GM23338 (cell line): ENCODE data around the gene DLK1. TPM values are rescaled to one million over a fixed set of nuclear protein-coding genes. Genes with fewer than 3 reads are reported as not detected.

ENCODE experiments used
- ATAC-seq: fragments of 200-7000 bp; cut with Tn5 transposase; 3 replicates; pipeline ENCODE4 v1.9.1; 2020
- DNase-seq: peaks from one replicate; pipeline ENCODE4 v3.0.0-alpha.2; 2015; ENCODE audit warnings: low spot score
- H2AFZ ChIP-seq: fragments of 200-600 bp; sonication (generic); 2 replicates; pipeline ENCODE4 v1.8.0; 2016; ENCODE audit warnings: antibody characterized with exemption, mild to moderate bottlenecking, moderate library complexity
- H3F3A ChIP-seq: fragments of 200-600 bp; sonication (generic); replicated peaks from 2 replicates; pipeline ENCODE4 v1.8.0; 2017; ENCODE audit warnings: antibody characterized with exemption, mixed run types, low read depth
- H3K27ac ChIP-seq: fragments of 200-600 bp; sonication (generic); 2 replicates; pipeline ENCODE4 v1.6.1; 2016; ENCODE audit warnings: low read depth
- H3K27me3 ChIP-seq: fragments of 200-600 bp; sonication (generic); 2 replicates; pipeline ENCODE4 v1.8.0; 2016; ENCODE audit warnings: mild to moderate bottlenecking, mixed run types, moderate library complexity; ENCODE audit not compliant: insufficient read depth
- H3K36me3 ChIP-seq: fragments of 200-600 bp; sonication (generic); 2 replicates; pipeline ENCODE4 v1.8.0; 2016; ENCODE audit warnings: mild to moderate bottlenecking; ENCODE audit not compliant: insufficient read depth
- H3K4me1 ChIP-seq: fragments of 200-600 bp; sonication (generic); 2 replicates; pipeline ENCODE4 v1.8.0; 2016; ENCODE audit warnings: mild to moderate bottlenecking, moderate library complexity; ENCODE audit not compliant: insufficient read depth
- H3K4me2 ChIP-seq: fragments of 200-600 bp; sonication (generic); 2 replicates; pipeline ENCODE4 v1.7.1; 2017; ENCODE audit warnings: mixed run types
- H3K4me3 ChIP-seq: fragments of 200-600 bp; sonication (generic); 2 replicates; pipeline ENCODE4 v1.6.1; 2016; ENCODE audit warnings: mixed run types
- H3K79me2 ChIP-seq: fragments of 200-600 bp; sonication (generic); replicated peaks from 2 replicates; pipeline ENCODE4 v1.8.0; 2017; ENCODE audit warnings: mild to moderate bottlenecking; ENCODE audit not compliant: insufficient read depth
- H3K9me2 ChIP-seq: fragments of 200-600 bp; sonication (generic); 2 replicates; pipeline ENCODE4 v1.8.0; 2017; ENCODE audit not compliant: insufficient read depth
- H4K20me1 ChIP-seq: fragments of 200-600 bp; sonication (generic); replicated peaks from 2 replicates; pipeline ENCODE4 v1.8.0; 2017; ENCODE audit warnings: mild to moderate bottlenecking; ENCODE audit not compliant: insufficient read depth
- H3K27ac Mint-ChIP-seq: 2 replicates; pipeline ENCODE4 v1.8.0; 2020; ENCODE audit warnings: inconsistent platforms, mild to moderate bottlenecking, moderate library complexity, mixed read lengths
- H3K27me3 Mint-ChIP-seq: 3 replicates; pipeline ENCODE4 v1.8.0; 2022; ENCODE audit warnings: low read depth, mild to moderate bottlenecking, moderate library complexity, mixed read lengths, inconsistent platforms; ENCODE audit not compliant: insufficient read depth, poor library complexity
- H3K36me3 Mint-ChIP-seq: 3 replicates; pipeline ENCODE4 v1.8.0; 2021; ENCODE audit warnings: low read depth, mild to moderate bottlenecking, inconsistent platforms, moderate library complexity, mixed read lengths
- H3K4me1 Mint-ChIP-seq: 3 replicates; pipeline ENCODE4 v1.8.0; 2020; ENCODE audit warnings: mild to moderate bottlenecking, inconsistent platforms, mixed read lengths
- H3K4me3 Mint-ChIP-seq: 3 replicates; pipeline ENCODE4 v1.8.0; 2021; ENCODE audit warnings: moderate library complexity, mild to moderate bottlenecking, inconsistent platforms, mixed read lengths
- H3K9me3 Mint-ChIP-seq: 3 replicates; pipeline ENCODE4 v1.8.0; 2020; ENCODE audit warnings: moderate library complexity, mild to moderate bottlenecking, inconsistent platforms, mixed read lengths
- CREB1 ChIP-seq: fragments of 250-450 bp; sonication (Bioruptor Pico); IDR thresholded peaks from 2 replicates; pipeline ENCODE4 v1.5.0; 2020; ENCODE audit warnings: low read depth, mild to moderate bottlenecking, moderate library complexity
- EZH2 ChIP-seq: fragments of 200-600 bp; sonication (generic); IDR thresholded peaks from one replicate; pipeline ENCODE4 v1.8.0; 2017; ENCODE audit warnings: antibody characterized with exemption, mild to moderate bottlenecking, low read depth; ENCODE audit not compliant: unreplicated experiment
- EZH2phosphoT487 ChIP-seq: fragments of 200-600 bp; sonication (generic); IDR thresholded peaks from one replicate; pipeline ENCODE4 v1.8.1; 2018; ENCODE audit warnings: antibody characterized with exemption; ENCODE audit not compliant: unreplicated experiment
- JUNB ChIP-seq: IDR thresholded peaks from one replicate; pipeline ENCODE4 v1.6.1; 2016; ENCODE audit warnings: antibody characterized with exemption; ENCODE audit not compliant: unreplicated experiment
- NANOG ChIP-seq: IDR thresholded peaks from 2 replicates; pipeline ENCODE4 v1.6.1; 2016; ENCODE audit warnings: antibody characterized with exemption, borderline replicate concordance
- POLR2AphosphoS5 ChIP-seq: IDR thresholded peaks from 2 replicates; pipeline ENCODE4 v1.6.1; 2016; ENCODE audit warnings: antibody characterized with exemption, low read depth
- STAT1 ChIP-seq: IDR thresholded peaks from one replicate; pipeline ENCODE4 v1.6.1; 2016; ENCODE audit warnings: antibody characterized with exemption; ENCODE audit not compliant: unreplicated experiment
- ZNF114 ChIP-seq: fragments of 250-450 bp; sonication (Bioruptor Pico); IDR thresholded peaks from 2 replicates; pipeline ENCODE4 v1.5.0; 2020; ENCODE audit warnings: mild to moderate bottlenecking, moderate library complexity
- ZNF331 ChIP-seq: fragments of 250-450 bp; sonication (Bioruptor Pico); IDR thresholded peaks from 2 replicates; pipeline ENCODE4 v1.5.0; 2020; ENCODE audit warnings: low read depth, mild to moderate bottlenecking, moderate library complexity
- polyA plus RNA-seq: library from polyadenylated mRNA; unstranded; fragments of >200 nt; fragmentation: Nextera tagmentation; extraction: Ambion mirVana; gene quantifications from 2 replicates; pipeline ENCODE4 v1.2.1, GENCODE V29; 2016
- total RNA-seq: library from RNA; depleted of rRNA; stranded (reverse); fragments of >200 nt; shearing (Covaris generic); gene quantifications from 2 replicates; pipeline ENCODE4 v1.2.3, GENCODE V29; 2014
- TF ChIP-seq, protein P1 (sequence below): IDR thresholded peaks from 2 replicates; pipeline ENCODE4 v1.6.1; 2016; ENCODE audit warnings: antibody characterized with exemption
- TF ChIP-seq, protein P2 (sequence below): IDR thresholded peaks from one replicate; pipeline ENCODE4 v1.6.1; 2018; ENCODE audit warnings: antibody characterized with exemption; ENCODE audit not compliant: unreplicated experiment
- TF ChIP-seq, protein P3 (sequence below): fragments of 250-450 bp; sonication (Bioruptor Pico); IDR thresholded peaks from 2 replicates; pipeline ENCODE4 v1.5.0; 2020; ENCODE audit warnings: mild to moderate bottlenecking, moderate library complexity
- TF ChIP-seq, protein P4 (sequence below), 2 experiments: fragments of 200-600 bp in 1 of 2; sonication (generic) in 1 of 2; conservative IDR thresholded peaks; 2 replicates each; pipeline versions ENCODE4 v1.5.1 to v1.6.1; 2016 to 2017; ENCODE audit warnings: antibody characterized with exemption in 2 of 2, low read depth in 2 of 2, mild to moderate bottlenecking in 2 of 2, moderate library complexity in 1 of 2

The DLK1 gene
- total and polyA plus RNA-seq, 2 experiments from 2014 or later, result 1.1 to 1.2 TPM

DNA sequence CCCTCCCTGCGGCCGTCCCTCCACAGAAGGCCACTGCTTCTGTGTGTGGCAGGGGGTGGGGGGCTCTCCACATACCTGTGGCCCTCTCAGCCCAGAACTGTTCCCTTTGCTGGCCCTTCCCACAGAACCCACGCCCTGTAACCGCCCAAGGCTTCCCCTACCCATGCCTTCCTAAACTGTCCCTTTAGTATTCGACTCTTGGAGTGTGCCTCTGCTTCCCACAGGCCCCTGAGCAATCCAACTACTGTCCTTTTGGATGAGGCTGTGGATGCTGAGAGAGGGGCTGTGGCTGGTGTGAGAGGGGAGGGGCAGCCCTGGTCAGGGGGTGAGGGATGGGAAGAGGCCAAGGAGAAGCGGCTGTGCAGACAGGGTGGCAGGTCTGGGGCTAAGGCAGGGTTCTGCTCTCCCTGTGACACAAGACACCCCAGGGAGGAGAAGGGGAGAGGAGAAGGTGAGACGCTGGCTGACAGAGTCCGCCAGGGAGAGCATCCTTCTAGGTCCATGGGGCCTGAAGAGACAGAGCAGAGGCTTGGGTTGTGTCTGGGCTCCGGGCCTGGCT lies 46.0 kb downstream of the DLK1 start:
- Histone ChIP-seq H3K27ac (no peak overlapping the region), H3K27me3 (no peaks in the 10 kb centered on the region), H3K79me2 (no peaks in the 10 kb centered on the region), H4K20me1 (no peaks in the 10 kb centered on the region), H2AFZ (no peak overlapping the region), H3K4me2 (no peak overlapping the region), H3K4me1 (no peaks in the 10 kb centered on the region), H3F3A (no peaks in the 10 kb centered on the region), H3K36me3 (no peaks in the 10 kb centered on the region), H3K9me2 (no peaks in the 10 kb centered on the region), H3K4me3 (no peak overlapping the region)
- H3K36me3 Mint-ChIP-seq, result peaks cover 17% of the 10 kb centered on the region
- DNase-seq (no peak), ATAC-seq (no peak)
- TF ChIP-seq CREB1 (CRISPR knock-in tag), result no peak
- no peak for TF ChIP-seq NANOG
- TF ChIP-seq ZNF331 (CRISPR knock-in tag), result no peak
- TF ChIP-seq JUNB, result no peak
- TF ChIP-seq STAT1, result no peak
- TF ChIP-seq, protein P1, sequence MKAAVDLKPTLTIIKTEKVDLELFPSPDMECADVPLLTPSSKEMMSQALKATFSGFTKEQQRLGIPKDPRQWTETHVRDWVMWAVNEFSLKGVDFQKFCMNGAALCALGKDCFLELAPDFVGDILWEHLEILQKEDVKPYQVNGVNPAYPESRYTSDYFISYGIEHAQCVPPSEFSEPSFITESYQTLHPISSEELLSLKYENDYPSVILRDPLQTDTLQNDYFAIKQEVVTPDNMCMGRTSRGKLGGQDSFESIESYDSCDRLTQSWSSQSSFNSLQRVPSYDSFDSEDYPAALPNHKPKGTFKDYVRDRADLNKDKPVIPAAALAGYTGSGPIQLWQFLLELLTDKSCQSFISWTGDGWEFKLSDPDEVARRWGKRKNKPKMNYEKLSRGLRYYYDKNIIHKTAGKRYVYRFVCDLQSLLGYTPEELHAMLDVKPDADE, result no peak
- TF ChIP-seq, protein P2, sequence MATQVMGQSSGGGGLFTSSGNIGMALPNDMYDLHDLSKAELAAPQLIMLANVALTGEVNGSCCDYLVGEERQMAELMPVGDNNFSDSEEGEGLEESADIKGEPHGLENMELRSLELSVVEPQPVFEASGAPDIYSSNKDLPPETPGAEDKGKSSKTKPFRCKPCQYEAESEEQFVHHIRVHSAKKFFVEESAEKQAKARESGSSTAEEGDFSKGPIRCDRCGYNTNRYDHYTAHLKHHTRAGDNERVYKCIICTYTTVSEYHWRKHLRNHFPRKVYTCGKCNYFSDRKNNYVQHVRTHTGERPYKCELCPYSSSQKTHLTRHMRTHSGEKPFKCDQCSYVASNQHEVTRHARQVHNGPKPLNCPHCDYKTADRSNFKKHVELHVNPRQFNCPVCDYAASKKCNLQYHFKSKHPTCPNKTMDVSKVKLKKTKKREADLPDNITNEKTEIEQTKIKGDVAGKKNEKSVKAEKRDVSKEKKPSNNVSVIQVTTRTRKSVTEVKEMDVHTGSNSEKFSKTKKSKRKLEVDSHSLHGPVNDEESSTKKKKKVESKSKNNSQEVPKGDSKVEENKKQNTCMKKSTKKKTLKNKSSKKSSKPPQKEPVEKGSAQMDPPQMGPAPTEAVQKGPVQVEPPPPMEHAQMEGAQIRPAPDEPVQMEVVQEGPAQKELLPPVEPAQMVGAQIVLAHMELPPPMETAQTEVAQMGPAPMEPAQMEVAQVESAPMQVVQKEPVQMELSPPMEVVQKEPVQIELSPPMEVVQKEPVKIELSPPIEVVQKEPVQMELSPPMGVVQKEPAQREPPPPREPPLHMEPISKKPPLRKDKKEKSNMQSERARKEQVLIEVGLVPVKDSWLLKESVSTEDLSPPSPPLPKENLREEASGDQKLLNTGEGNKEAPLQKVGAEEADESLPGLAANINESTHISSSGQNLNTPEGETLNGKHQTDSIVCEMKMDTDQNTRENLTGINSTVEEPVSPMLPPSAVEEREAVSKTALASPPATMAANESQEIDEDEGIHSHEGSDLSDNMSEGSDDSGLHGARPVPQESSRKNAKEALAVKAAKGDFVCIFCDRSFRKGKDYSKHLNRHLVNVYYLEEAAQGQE, result no peak
- TF ChIP-seq, protein P3, sequence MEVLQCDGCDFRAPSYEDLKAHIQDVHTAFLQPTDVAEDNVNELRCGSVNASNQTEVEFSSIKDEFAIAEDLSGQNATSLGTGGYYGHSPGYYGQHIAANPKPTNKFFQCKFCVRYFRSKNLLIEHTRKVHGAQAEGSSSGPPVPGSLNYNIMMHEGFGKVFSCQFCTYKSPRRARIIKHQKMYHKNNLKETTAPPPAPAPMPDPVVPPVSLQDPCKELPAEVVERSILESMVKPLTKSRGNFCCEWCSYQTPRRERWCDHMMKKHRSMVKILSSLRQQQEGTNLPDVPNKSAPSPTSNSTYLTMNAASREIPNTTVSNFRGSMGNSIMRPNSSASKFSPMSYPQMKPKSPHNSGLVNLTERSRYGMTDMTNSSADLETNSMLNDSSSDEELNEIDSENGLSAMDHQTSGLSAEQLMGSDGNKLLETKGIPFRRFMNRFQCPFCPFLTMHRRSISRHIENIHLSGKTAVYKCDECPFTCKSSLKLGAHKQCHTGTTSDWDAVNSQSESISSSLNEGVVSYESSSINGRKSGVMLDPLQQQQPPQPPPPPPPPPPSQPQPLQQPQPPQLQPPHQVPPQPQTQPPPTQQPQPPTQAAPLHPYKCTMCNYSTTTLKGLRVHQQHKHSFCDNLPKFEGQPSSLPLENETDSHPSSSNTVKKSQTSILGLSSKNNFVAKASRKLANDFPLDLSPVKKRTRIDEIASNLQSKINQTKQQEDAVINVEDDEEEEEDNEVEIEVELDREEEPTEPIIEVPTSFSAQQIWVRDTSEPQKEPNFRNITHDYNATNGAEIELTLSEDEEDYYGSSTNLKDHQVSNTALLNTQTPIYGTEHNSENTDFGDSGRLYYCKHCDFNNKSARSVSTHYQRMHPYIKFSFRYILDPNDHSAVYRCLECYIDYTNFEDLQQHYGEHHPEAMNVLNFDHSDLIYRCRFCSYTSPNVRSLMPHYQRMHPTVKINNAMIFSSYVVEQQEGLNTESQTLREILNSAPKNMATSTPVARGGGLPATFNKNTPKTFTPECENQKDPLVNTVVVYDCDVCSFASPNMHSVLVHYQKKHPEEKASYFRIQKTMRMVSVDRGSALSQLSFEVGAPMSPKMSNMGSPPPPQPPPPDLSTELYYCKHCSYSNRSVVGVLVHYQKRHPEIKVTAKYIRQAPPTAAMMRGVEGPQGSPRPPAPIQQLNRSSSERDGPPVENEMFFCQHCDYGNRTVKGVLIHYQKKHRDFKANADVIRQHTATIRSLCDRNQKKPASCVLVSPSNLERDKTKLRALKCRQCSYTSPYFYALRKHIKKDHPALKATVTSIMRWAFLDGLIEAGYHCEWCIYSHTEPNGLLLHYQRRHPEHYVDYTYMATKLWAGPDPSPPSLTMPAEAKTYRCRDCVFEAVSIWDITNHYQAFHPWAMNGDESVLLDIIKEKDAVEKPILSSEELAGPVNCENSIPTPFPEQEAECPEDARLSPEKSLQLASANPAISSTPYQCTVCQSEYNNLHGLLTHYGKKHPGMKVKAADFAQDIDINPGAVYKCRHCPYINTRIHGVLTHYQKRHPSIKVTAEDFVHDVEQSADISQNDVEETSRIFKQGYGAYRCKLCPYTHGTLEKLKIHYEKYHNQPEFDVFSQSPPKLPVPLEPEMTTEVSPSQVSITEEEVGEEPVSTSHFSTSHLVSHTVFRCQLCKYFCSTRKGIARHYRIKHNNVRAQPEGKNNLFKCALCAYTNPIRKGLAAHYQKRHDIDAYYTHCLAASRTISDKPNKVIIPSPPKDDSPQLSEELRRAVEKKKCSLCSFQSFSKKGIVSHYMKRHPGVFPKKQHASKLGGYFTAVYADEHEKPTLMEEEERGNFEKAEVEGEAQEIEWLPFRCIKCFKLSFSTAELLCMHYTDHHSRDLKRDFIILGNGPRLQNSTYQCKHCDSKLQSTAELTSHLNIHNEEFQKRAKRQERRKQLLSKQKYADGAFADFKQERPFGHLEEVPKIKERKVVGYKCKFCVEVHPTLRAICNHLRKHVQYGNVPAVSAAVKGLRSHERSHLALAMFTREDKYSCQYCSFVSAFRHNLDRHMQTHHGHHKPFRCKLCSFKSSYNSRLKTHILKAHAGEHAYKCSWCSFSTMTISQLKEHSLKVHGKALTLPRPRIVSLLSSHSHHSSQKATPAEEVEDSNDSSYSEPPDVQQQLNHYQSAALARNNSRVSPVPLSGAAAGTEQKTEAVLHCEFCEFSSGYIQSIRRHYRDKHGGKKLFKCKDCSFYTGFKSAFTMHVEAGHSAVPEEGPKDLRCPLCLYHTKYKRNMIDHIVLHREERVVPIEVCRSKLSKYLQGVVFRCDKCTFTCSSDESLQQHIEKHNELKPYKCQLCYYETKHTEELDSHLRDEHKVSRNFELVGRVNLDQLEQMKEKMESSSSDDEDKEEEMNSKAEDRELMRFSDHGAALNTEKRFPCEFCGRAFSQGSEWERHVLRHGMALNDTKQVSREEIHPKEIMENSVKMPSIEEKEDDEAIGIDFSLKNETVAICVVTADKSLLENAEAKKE (CRISPR knock-in tag), result no peak
- TF ChIP-seq, protein P4, sequence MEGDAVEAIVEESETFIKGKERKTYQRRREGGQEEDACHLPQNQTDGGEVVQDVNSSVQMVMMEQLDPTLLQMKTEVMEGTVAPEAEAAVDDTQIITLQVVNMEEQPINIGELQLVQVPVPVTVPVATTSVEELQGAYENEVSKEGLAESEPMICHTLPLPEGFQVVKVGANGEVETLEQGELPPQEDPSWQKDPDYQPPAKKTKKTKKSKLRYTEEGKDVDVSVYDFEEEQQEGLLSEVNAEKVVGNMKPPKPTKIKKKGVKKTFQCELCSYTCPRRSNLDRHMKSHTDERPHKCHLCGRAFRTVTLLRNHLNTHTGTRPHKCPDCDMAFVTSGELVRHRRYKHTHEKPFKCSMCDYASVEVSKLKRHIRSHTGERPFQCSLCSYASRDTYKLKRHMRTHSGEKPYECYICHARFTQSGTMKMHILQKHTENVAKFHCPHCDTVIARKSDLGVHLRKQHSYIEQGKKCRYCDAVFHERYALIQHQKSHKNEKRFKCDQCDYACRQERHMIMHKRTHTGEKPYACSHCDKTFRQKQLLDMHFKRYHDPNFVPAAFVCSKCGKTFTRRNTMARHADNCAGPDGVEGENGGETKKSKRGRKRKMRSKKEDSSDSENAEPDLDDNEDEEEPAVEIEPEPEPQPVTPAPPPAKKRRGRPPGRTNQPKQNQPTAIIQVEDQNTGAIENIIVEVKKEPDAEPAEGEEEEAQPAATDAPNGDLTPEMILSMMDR (conservative IDR thresholded peaks at IDR 0.05; ENCODE audit: low read depth in 2 of 2), result no peak
- no peak for TF ChIP-seq EZH2
- no peak for TF ChIP-seq POLR2AphosphoS5
- TF ChIP-seq ZNF114 (CRISPR knock-in tag), result no peak
- TF ChIP-seq EZH2phosphoT487, result no peak
- H3K27ac Mint-ChIP-seq, result no peak overlapping the region
- no peak overlapping the region for H3K4me3 Mint-ChIP-seq
- H3K9me3 Mint-ChIP-seq, result peaks cover 18% of the 10 kb centered on the region
- H3K4me1 Mint-ChIP-seq, result no peaks in the 10 kb centered on the region; the same call in 2 of the 3 replicates
- peaks cover 4% of the 10 kb centered on the region for H3K27me3 Mint-ChIP-seq
